ENCODE measurements around the gene AUTS2. TPM values are rescaled to one million over a fixed set of nuclear protein-coding genes. Genes with fewer than 3 reads are reported as not detected.
A peak's percentile ranks its signal among the peaks of the same experiment; 100 is the strongest.

The AUTS2 gene
- total RNA-seq, 1 donor from 2014 or later, result 125 TPM

GRCh38 chr7:69732203-69732602, 133.9 kb downstream of the AUTS2 start:
- no peaks in the 10 kb centered on the region for H3K36me3 Mint-ChIP-seq (ENCODE audit: insufficient read depth)
- TF ChIP-seq CTCF (IDR thresholded peaks at IDR 0.05; ENCODE audit: unreplicated experiment), result no peak
- peak overlapping the region; percentile 68 for H3K27ac Mint-ChIP-seq
- no peaks in the 10 kb centered on the region for H3K9me3 Mint-ChIP-seq (ENCODE audit: low read depth)
- peaks cover 3% of the 10 kb centered on the region for H3K27me3 Mint-ChIP-seq
- no peak overlapping the region for H3K4me3 Mint-ChIP-seq (ENCODE audit: low read depth)
- no peak for DNase-seq (ENCODE audit: low spot score, unreplicated experiment)
- peaks cover 27% of the 10 kb centered on the region for H3K4me1 Mint-ChIP-seq (ENCODE audit: low read depth)

- H3K27ac Mint-ChIP-seq, result no peak overlapping the region
- no peak for DNase-seq (ENCODE audit: low spot score, unreplicated experiment)
- no peaks in the 10 kb centered on the region for H3K9me3 Mint-ChIP-seq (ENCODE audit: low read depth)
- H3K36me3 Mint-ChIP-seq (ENCODE audit: insufficient read depth), result no peaks in the 10 kb centered on the region
- TF ChIP-seq CTCF (IDR thresholded peaks at IDR 0.05; ENCODE audit: unreplicated experiment), result no peak
- peaks cover 3% of the 10 kb centered on the region for H3K27me3 Mint-ChIP-seq
- H3K4me1 Mint-ChIP-seq (ENCODE audit: low read depth), result peaks cover 49% of the 10 kb centered on the region
- no peak overlapping the region for H3K4me3 Mint-ChIP-seq (ENCODE audit: low read depth)
These were observed 137.3 kb downstream of the AUTS2 start for GRCh38 chr7:69735582-69735981.

GRCh38 chr7:69736126-69736810, 138.0 kb downstream of the AUTS2 start:
- TF ChIP-seq CTCF (IDR thresholded peaks at IDR 0.05; ENCODE audit: unreplicated experiment), result no peak
- Mint-ChIP-seq H3K4me3 (ENCODE audit: low read depth) (no peak overlapping the region), H3K27me3 (peaks cover 3% of the 10 kb centered on the region), H3K9me3 (ENCODE audit: low read depth) (no peaks in the 10 kb centered on the region), H3K36me3 (ENCODE audit: insufficient read depth) (no peaks in the 10 kb centered on the region), H3K4me1 (ENCODE audit: low read depth) (peaks cover 49% of the 10 kb centered on the region), H3K27ac (no peak overlapping the region)
- DNase-seq (ENCODE audit: low spot score, unreplicated experiment), result no peak

GRCh38 chr7:69738396-69738951, 140.2 kb downstream of the AUTS2 start:
- H3K4me1 Mint-ChIP-seq (ENCODE audit: low read depth), result peaks cover 38% of the 10 kb centered on the region
- H3K9me3 Mint-ChIP-seq (ENCODE audit: low read depth), result no peaks in the 10 kb centered on the region
- peak overlapping the region; percentile 30 for H3K27ac Mint-ChIP-seq
- H3K27me3 Mint-ChIP-seq, result peaks cover 3% of the 10 kb centered on the region
- H3K4me3 Mint-ChIP-seq (ENCODE audit: low read depth), result no peak overlapping the region
- TF ChIP-seq CTCF (IDR thresholded peaks at IDR 0.05; ENCODE audit: unreplicated experiment), result no peak
- H3K36me3 Mint-ChIP-seq (ENCODE audit: insufficient read depth), result no peaks in the 10 kb centered on the region
- DNase-seq (ENCODE audit: low spot score, unreplicated experiment), result no peak

GRCh38 chr7:69739190-69739589, 140.9 kb downstream of the AUTS2 start:
- Mint-ChIP-seq H3K4me1 (ENCODE audit: low read depth) (peaks cover 36% of the 10 kb centered on the region), H3K27ac (no peak overlapping the region), H3K36me3 (ENCODE audit: insufficient read depth) (no peaks in the 10 kb centered on the region), H3K9me3 (ENCODE audit: low read depth) (no peaks in the 10 kb centered on the region), H3K27me3 (no peaks in the 10 kb centered on the region), H3K4me3 (ENCODE audit: low read depth) (no peak overlapping the region)
- no peak for DNase-seq (ENCODE audit: low spot score, unreplicated experiment)
- TF ChIP-seq CTCF (IDR thresholded peaks at IDR 0.05; ENCODE audit: unreplicated experiment), result no peak
